Measurements from ENCODE around the gene MRTFA.

MRTFA gene

DNA sequence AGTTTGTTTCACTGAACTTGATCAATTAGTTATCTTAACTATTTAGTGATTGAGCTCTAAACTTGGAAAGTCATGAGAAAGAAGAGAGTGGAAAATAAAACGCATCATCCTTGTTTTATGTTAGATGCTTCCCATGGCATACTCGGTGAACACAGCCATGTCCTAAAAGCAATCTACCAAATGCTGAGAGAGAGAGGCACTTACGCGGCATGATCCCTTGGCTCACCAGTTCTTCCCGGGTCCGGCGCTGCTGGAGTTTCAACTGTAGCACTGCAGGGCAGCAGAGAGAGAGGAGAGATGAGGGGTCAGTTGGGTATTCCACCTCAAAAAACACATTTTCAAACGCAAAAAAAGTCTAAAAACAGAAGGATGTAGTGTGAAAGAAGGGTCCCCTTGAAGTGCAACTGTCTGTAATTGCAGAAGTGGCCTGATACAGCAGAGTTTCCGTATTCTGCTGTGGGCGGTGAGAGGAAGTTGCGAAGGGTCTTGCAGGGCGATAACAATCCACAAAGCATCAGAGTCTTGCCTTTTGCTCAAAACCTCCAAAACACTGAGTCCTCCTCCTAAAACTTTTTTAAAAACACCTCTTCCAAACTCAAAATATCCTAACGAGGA, 173.4 kb downstream of the MRTFA start:
- no peak for TF ChIP-seq CTCF (IDR thresholded peaks at IDR 0.05; ENCODE audit: insufficient read depth, missing control alignments)
- no peak for DNase-seq (ENCODE audit: insufficient read length, low spot score)
- no peak for FAIRE-seq

DNA sequence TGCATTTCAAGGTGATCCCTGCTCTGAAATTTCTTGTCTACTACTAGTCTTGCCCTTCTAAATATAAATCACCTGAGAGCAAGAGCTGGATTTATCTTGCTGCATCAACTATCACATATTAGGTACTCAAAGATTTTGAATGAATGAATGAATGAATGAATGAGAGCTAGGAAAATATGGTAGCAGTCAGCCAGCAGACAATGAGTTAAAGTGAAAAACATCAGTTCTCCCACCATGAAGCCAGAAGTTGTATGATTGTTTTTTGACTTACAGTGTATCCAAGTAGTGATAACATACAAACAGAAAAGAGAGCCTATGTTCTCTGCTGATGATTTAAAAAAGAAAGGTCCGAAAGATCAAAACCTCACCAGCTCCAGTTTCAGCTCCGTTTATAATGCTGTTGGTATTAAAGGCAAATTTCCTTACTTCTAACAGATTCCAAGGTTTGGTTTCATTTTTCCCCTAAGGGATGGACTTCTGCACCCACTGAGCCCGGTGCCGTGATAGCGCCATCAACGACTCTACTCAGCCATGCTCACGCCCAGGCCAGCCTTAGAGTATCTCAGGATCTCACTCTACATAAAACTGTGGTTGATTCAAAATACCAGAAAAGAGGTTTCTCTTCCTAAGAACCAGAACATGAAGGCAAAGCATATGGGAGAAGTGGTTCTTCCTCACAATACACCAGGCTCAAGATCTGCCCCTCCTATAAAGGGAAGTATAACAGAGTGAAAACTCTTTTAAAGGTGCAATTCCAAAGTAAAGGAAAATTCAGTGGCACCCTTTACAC, 174.1 kb downstream of the MRTFA start:
- DNase-seq (ENCODE audit: insufficient read length, low spot score) (no peak), FAIRE-seq (no peak)
- TF ChIP-seq CTCF (IDR thresholded peaks at IDR 0.05; ENCODE audit: insufficient read depth, missing control alignments) = no peak

DNA sequence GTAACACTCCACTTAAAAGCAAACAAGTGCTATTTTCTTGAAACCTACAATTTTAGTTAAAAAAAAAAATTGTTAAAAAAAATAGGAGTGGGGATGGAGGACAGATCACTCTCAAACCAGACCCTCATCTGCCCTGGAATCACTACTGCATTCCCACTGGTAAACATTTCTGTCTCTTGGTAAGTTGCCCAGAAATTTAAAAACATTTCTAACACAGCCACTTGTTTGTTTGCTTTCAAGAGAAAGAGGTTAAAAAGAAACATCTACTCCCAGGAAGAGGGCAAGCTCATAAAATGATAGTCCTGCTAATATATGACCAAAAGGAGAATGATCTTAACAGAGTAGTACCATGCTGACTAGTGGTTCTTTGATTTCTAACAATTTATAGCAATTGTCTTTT, 182.8 kb downstream of the MRTFA start:
- FAIRE-seq (no peak), DNase-seq (ENCODE audit: insufficient read length, low spot score) (no peak)
- TF ChIP-seq CTCF (IDR thresholded peaks at IDR 0.05; ENCODE audit: insufficient read depth, missing control alignments) = no peak

DNA sequence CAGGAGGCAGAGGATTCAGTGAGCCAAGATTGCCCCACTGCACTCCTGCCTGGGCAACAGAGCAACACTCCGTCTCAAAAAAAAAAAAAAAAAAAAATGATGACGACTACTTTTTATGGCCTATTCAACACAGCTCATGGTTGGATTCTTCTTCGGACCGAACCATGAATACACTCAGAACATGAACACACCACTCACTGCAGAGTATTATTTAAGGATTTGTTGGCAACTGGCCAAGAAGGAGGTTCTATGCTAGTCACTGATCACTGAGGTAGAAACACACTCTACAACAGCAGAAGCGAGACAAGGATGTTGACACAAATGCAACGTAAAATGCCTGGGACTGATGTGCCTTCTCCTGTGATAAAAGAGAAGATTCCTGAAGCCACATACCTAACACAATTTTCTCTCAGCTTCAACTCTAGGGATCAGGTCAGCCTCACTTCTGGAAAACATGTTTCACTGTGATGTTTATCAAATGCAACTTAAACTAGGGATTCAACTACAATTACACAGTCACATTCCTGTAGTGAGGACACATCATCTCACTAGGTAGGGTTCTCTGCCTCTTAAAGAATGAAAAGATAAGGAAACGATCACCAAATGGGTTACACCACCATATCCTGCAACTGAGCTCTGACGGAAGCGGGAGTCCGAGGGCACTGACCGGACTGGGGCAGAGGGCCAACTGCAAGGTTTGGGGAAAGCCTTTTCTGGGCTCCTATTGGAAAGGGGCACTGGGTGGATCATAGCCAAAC, 183.6 kb downstream of the MRTFA start:
- no peak for DNase-seq (ENCODE audit: insufficient read length, low spot score)
- no peak for TF ChIP-seq CTCF (IDR thresholded peaks at IDR 0.05; ENCODE audit: insufficient read depth, missing control alignments)
- no peak for FAIRE-seq

- DNase-seq (ENCODE audit: insufficient read length, low spot score) = no peak
- TF ChIP-seq CTCF (IDR thresholded peaks at IDR 0.05; ENCODE audit: insufficient read depth, missing control alignments) = no peak
- FAIRE-seq = no peak
Observed at GRCh38 chr22:40451210-40451609, 185.3 kb downstream of the MRTFA start.

GRCh38 chr22:40450616-40451015, 185.9 kb downstream of the MRTFA start:
- DNase-seq (ENCODE audit: insufficient read length, low spot score) = no peak
- FAIRE-seq = no peak

More at GRCh38 chr22:40450616-40451015, 185.9 kb downstream of the MRTFA start:
- TF ChIP-seq CTCF (IDR thresholded peaks at IDR 0.05; ENCODE audit: insufficient read depth, missing control alignments) = no peak
